Activated CD4-positive, alpha-beta T cell treated with anti-CD3 and anti-CD28 coated beads, Interleukin-2, amount 10 ng/mL, durations not matched to agents 7 days and 5 days (primary cell): Measurements from ENCODE around the gene DHDDS. TPM values are rescaled to one million over a fixed set of nuclear protein-coding genes. Genes with fewer than 3 reads are reported as not detected.

Experiments
- total RNA-seq, 2 experiments: library from RNA; stranded (reverse); gene quantifications; one replicate each; pipeline ENCODE4 v1.2.3, GENCODE V29; 2021

DHDDS gene
- total RNA-seq, 2 experiments from 2014 or later = 49.1 to 55.3 TPM

Other genes starting within 250 kb of the DHDDS start
- gene CATSPER4, start 241.7 kb upstream of the DHDDS start, total RNA-seq = not detected
- 10 to 100 TPM; 46.9 to 49.0 TPM for gene CEP85, start 198.1 kb upstream of the DHDDS start, total RNA-seq
- gene SH3BGRL3, start 152.2 kb upstream of the DHDDS start, total RNA-seq = 100 to 1,000 TPM; 606 to 707 TPM
- 10 to 100 TPM; 48.6 to 51.3 TPM for gene UBXN11, start 125.7 kb upstream of the DHDDS start, total RNA-seq
- 1,000 to 10,000 TPM; 1,663 to 1,924 TPM for gene CD52, start 114.4 kb upstream of the DHDDS start, total RNA-seq
- 1 to 10 TPM; 2.2 to 2.6 TPM for gene CRYBG2, start 78.2 kb upstream of the DHDDS start, total RNA-seq
- gene ZNF683, start 59.6 kb upstream of the DHDDS start, total RNA-seq = under 1 TPM in 1 of 2 experiments, not detected in 1; 0.17 TPM
- not detected for gene LIN28A, start 21.5 kb upstream of the DHDDS start, total RNA-seq
- 1,000 to 10,000 TPM; 1,241 to 1,307 TPM for gene HMGN2, start 40.1 kb downstream of the DHDDS start, total RNA-seq
- 100 to 1,000 TPM; 192 to 199 TPM for gene RPS6KA1, start 97.4 kb downstream of the DHDDS start, total RNA-seq